ENCODE measurements around the gene MRPL34. TPM values are rescaled to one million over a fixed set of nuclear protein-coding genes. Genes with fewer than 3 reads are reported as not detected.
A peak's percentile ranks its signal among the peaks of the same experiment; 100 is the strongest.

MRPL34 gene
- total and polyA plus RNA-seq, 9 of the 15 experiments (the other 6 are each of a cell fraction or from before 2014, with no cell fraction given), result 11.5 to 256 (median 72.5) TPM

DNA sequence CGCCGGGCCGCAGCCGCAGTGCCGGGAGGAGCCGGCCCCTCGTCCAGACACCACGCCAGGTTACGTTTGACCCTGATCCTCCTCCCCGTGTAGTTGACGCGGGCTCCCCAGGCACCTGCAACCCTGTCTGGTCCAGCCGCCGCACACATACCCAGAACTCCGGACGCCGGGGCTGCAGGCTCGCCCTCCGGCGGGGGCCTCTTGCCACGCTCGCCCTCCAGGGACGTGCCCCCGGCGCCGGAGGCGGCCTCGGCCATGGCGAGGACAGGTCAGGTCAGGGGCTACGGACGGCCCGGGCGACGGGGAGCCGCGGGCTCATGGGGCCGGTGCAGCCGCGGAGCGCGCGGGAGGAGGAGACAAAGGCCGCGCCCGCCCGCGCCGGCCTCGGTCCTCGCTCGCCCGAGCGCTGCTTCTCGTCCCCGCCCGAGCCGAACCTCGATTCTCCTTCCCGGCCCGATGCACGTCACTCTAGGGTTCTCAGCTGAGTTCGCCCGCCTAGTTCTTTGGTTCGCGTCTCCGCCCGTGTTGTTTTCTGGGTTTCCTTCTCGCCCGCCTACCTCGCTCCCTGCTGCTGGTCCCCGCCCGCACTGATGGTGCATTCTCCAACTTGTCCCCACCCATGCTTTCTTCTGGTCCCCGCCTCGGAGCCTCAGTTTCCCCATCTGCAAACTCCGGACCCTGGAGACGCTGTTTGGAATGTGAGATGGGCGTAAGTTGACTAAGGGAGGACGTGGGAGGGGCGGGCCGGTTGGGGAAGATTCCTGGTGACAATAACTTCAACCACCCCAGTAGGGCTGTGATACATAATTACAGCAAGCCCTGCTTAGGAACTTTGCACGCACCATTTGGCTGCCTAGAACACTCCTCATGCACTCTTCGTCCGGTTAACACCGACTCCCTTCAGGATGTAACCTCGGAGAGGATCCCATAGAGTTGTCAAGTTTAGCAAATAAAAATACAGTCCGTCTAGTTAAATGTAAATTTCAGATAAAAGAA lies 29.0 kb downstream of the MRPL34 start, which contains the start of gene ANO8 (continued):
- TF ChIP-seq, protein P1, sequence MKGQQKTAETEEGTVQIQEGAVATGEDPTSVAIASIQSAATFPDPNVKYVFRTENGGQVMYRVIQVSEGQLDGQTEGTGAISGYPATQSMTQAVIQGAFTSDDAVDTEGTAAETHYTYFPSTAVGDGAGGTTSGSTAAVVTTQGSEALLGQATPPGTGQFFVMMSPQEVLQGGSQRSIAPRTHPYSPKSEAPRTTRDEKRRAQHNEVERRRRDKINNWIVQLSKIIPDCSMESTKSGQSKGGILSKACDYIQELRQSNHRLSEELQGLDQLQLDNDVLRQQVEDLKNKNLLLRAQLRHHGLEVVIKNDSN (CRISPR knock-in tag; IDR thresholded peaks at IDR 0.05), result peak; percentile 32; the same call in 1 of the 2 replicates
- TF ChIP-seq GABPA (tag; conservative IDR thresholded peaks at IDR 0.05; ENCODE audit: low read depth), result no peak; the same call in 1 of the 2 replicates
- peak; percentile 13; the same call in 1 of the 2 replicates for TF ChIP-seq SMC3 (conservative IDR thresholded peaks at IDR 0.05; ENCODE audit: insufficient read depth, low read depth, low read length)
- TF ChIP-seq ESRRA (IDR thresholded peaks at IDR 0.05; ENCODE audit: borderline replicate concordance, low read depth), result peak; percentile 48; the same call in 1 of the 2 replicates
- TF ChIP-seq, protein P2, sequence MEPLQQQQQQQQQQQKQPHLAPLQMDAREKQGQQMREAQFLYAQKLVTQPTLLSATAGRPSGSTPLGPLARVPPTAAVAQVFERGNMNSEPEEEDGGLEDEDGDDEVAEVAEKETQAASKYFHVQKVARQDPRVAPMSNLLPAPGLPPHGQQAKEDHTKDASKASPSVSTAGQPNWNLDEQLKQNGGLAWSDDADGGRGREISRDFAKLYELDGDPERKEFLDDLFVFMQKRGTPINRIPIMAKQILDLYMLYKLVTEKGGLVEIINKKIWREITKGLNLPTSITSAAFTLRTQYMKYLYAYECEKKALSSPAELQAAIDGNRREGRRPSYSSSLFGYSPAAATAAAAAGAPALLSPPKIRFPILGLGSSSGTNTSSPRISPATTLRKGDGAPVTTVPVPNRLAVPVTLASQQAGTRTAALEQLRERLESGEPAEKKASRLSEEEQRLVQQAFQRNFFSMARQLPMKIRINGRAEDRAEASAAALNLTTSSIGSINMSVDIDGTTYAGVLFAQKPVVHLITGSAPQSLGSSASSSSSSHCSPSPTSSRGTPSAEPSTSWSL (CRISPR knock-in tag; IDR thresholded peaks at IDR 0.05; ENCODE audit: borderline replicate concordance), result peak; percentile 77; the same call in 1 of the 2 replicates
- TF ChIP-seq, protein P3, sequence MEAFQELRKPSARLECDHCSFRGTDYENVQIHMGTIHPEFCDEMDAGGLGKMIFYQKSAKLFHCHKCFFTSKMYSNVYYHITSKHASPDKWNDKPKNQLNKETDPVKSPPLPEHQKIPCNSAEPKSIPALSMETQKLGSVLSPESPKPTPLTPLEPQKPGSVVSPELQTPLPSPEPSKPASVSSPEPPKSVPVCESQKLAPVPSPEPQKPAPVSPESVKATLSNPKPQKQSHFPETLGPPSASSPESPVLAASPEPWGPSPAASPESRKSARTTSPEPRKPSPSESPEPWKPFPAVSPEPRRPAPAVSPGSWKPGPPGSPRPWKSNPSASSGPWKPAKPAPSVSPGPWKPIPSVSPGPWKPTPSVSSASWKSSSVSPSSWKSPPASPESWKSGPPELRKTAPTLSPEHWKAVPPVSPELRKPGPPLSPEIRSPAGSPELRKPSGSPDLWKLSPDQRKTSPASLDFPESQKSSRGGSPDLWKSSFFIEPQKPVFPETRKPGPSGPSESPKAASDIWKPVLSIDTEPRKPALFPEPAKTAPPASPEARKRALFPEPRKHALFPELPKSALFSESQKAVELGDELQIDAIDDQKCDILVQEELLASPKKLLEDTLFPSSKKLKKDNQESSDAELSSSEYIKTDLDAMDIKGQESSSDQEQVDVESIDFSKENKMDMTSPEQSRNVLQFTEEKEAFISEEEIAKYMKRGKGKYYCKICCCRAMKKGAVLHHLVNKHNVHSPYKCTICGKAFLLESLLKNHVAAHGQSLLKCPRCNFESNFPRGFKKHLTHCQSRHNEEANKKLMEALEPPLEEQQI (IDR thresholded peaks at IDR 0.05), result no peak
- peak; percentile 92 for TF ChIP-seq NEUROD1 (IDR thresholded peaks at IDR 0.05; ENCODE audit: borderline replicate concordance, low read depth, low read length, partially characterized antibody)
- no peak for TF ChIP-seq TSC22D4 (tag; IDR thresholded peaks at IDR 0.05)
- TF ChIP-seq RBM25 (IDR thresholded peaks at IDR 0.05; ENCODE audit: low read depth, low read length, severe bottlenecking), result peak; percentile 63
- no peak for TF ChIP-seq SMAD1 (IDR thresholded peaks at IDR 0.05; ENCODE audit: low read depth, low read length, partially characterized antibody)
- no peak for TF ChIP-seq ZNF354B (CRISPR knock-in tag; IDR thresholded peaks at IDR 0.05)
- TF ChIP-seq ZNF121 (CRISPR knock-in tag; conservative IDR thresholded peaks at IDR 0.05), result 0 out of 2 replicates have a peak, but pooled peaks have one; percentile 18
- TF ChIP-seq SOX6 (IDR thresholded peaks at IDR 0.05), result peak; percentile 82
- TF ChIP-seq ZNF175 (CRISPR knock-in tag; IDR thresholded peaks at IDR 0.05; ENCODE audit: low read depth), result no peak
- 0 out of 2 replicates have a peak, but pooled peaks have one; percentile 2 for TF ChIP-seq PYGO2 (tag; IDR thresholded peaks at IDR 0.05)
- peak in 1 of 2 experiments; percentile 52; a peak in 2 of 4 replicates for TF ChIP-seq ARNT (IDR thresholded peaks at IDR 0.05)
- no peak for TF ChIP-seq GTF2F1 (IDR thresholded peaks at IDR 0.05; ENCODE audit: low read depth, low read length)
- 0 out of 2 replicates have a peak, but pooled peaks have one; percentile 6 for TF ChIP-seq ZSCAN29 (IDR thresholded peaks at IDR 0.05)
- no peak for TF ChIP-seq ZKSCAN3 (CRISPR knock-in tag; IDR thresholded peaks at IDR 0.05)
- peak; percentile 53; the same call in 1 of the 2 replicates for TF ChIP-seq ETV1 (tag; conservative IDR thresholded peaks at IDR 0.05; ENCODE audit: low read depth)
- no peak for TF ChIP-seq MED1 (CRISPR knock-in tag; IDR thresholded peaks at IDR 0.05; ENCODE audit: borderline replicate concordance)
- no peak; the same call in 1 of the 2 replicates for TF ChIP-seq ELF1 (tag; IDR thresholded peaks at IDR 0.05)

Measured in K562 (cell line).